H1 (cell line): Measurements from ENCODE around the gene ZBTB43. TPM values are rescaled to one million over a fixed set of nuclear protein-coding genes. Genes with fewer than 3 reads are reported as not detected.

ENCODE experiments used
- CTCF ChIA-PET: fragments of 300-600 bp; sonication (Branson Sonifier 250); formaldehyde crosslinking; loops from one replicate; lab custom pipeline; 2021; ENCODE audit not compliant: partially characterized antibody; lab: Charles Lee
- POLR2A ChIA-PET: fragments of 300-600 bp; sonication (Branson Sonifier 250); formaldehyde crosslinking; loops from one replicate; lab custom pipeline; 2021; ENCODE audit warnings: inconsistent platforms; ENCODE audit not compliant: partially characterized antibody; lab: Charles Lee
- DNase-seq, 2 experiments: peaks; one replicate each; pipeline versions ENCODE4 v3.0.0 to v3.0.0-alpha.2; 2010 to 2022; ENCODE audit warnings: low spot score in 2 of 2, low read depth in 1 of 2, mixed read lengths in 1 of 2
- FAIRE-seq: peaks from 2 replicates; lab custom pipeline; 2011; peaks lifted over from hg19 to GRCh38; lab: Jason Lieb, UNC
- H2AFZ ChIP-seq: 2 replicates; pipeline ENCODE4 v1.8.1; 2012; ENCODE audit warnings: low read length, inconsistent platforms
- H2AK5ac ChIP-seq: 2 replicates; pipeline ENCODE4 v1.6.1; 2013; ENCODE audit warnings: low read depth, low read length
- H2BK120ac ChIP-seq: replicated peaks from 2 replicates; pipeline ENCODE3; 2013; ENCODE audit warnings: low read depth, low read length, inconsistent platforms
- H2BK12ac ChIP-seq: 2 replicates; pipeline ENCODE4 v1.6.1; 2013; ENCODE audit warnings: low read depth, low read length
- H2BK15ac ChIP-seq: 2 replicates; pipeline ENCODE4 v1.6.1; 2013; ENCODE audit warnings: low read length
- H2BK20ac ChIP-seq: 2 replicates; pipeline ENCODE4 v1.6.1; 2013; ENCODE audit warnings: low read length
- H2BK5ac ChIP-seq: 2 replicates; pipeline ENCODE4 v1.6.1; 2013; ENCODE audit warnings: low read depth, low read length
- H3K14ac ChIP-seq: 2 replicates; pipeline ENCODE4 v1.6.1; 2013; ENCODE audit warnings: inconsistent platforms; ENCODE audit not compliant: insufficient read length
- H3K18ac ChIP-seq: 2 replicates; pipeline ENCODE4 v1.6.1; 2013; ENCODE audit warnings: low read length; ENCODE audit errors: extremely low read depth
- H3K23ac ChIP-seq: 2 replicates; pipeline ENCODE4 v1.6.1; 2013; ENCODE audit warnings: inconsistent platforms; ENCODE audit not compliant: insufficient read length
- H3K23me2 ChIP-seq: 2 replicates; pipeline ENCODE4 v1.6.1; 2013; ENCODE audit warnings: low read depth, low read length
- H3K27ac ChIP-seq: 2 replicates; pipeline ENCODE4 v1.6.1; 2011; ENCODE audit warnings: low read depth, low read length, inconsistent platforms
- H3K27me3 ChIP-seq, 4 experiments: replicated peaks in 1 of 4; 1 replicate in 1 of 4; 2 replicates in 3 of 4; pipeline versions ENCODE4 v1.6.1 to v1.8.1; 2011 to 2013; ENCODE audit warnings: low read length in 3 of 4, mild to moderate bottlenecking in 3 of 4, inconsistent platforms in 2 of 4, mixed read lengths in 2 of 4, moderate library complexity in 1 of 4; ENCODE audit not compliant: control insufficient read depth in 3 of 4, insufficient read depth in 3 of 4; ENCODE audit errors: extremely low read depth in 1 of 4
- H3K36me3 ChIP-seq, 4 experiments: 2 replicates each; pipeline versions ENCODE4 v1.6.1 to v1.8.1; 2011 to 2013; ENCODE audit warnings: mild to moderate bottlenecking in 4 of 4, low read length in 3 of 4, moderate library complexity in 2 of 4, control low read depth in 1 of 4, inconsistent platforms in 1 of 4; ENCODE audit not compliant: insufficient read depth in 4 of 4, control insufficient read depth in 2 of 4
- H3K4ac ChIP-seq: replicated peaks from 2 replicates; pipeline ENCODE3; 2013; ENCODE audit warnings: low read length, low read depth, mixed read lengths, inconsistent platforms; ENCODE audit not compliant: insufficient read length
- H3K4me1 ChIP-seq, 4 experiments: replicated peaks in 1 of 4; 1 replicate in 1 of 4; 2 replicates in 3 of 4; pipeline versions ENCODE4 v1.6.1 to v1.8.1; 2011 to 2013; ENCODE audit warnings: low read length in 3 of 4, inconsistent platforms in 2 of 4, mixed read lengths in 1 of 4; ENCODE audit not compliant: insufficient read depth in 4 of 4, control insufficient read depth in 3 of 4
- H3K4me2 ChIP-seq, 2 experiments: 2 replicates each; pipeline versions ENCODE4 v1.6.1 to v1.8.1; 2011 to 2013; ENCODE audit warnings: low read depth in 2 of 2, low read length in 2 of 2, control low read depth in 1 of 2, inconsistent platforms in 1 of 2, mild to moderate bottlenecking in 1 of 2; ENCODE audit not compliant: insufficient read depth in 1 of 2
- H3K4me3 ChIP-seq, 4 experiments: fragments of 200-600, 300-600 bp in 1 of 4; sonication (generic), shearing (Covaris generic), sonication (Bioruptor Twin) in 1 of 4; 2 replicates each; pipeline versions ENCODE4 v1.5.1 to v1.8.1; 2011 to 2016; ENCODE audit warnings: low read length in 4 of 4, low read depth in 3 of 4, control low read depth in 2 of 4, inconsistent platforms in 2 of 4, mild to moderate bottlenecking in 2 of 4, mixed read lengths in 1 of 4, moderate library complexity in 1 of 4; ENCODE audit not compliant: insufficient read depth in 2 of 4; ENCODE audit errors: extremely low read depth in 1 of 4
- H3K56ac ChIP-seq: replicated peaks from 2 replicates; pipeline ENCODE3; 2013; ENCODE audit warnings: low read depth, mild to moderate bottlenecking, mixed read lengths, low read length, inconsistent platforms; ENCODE audit not compliant: insufficient read length
- H3K79me1 ChIP-seq: 2 replicates; pipeline ENCODE4 v1.6.1; 2013; ENCODE audit warnings: low read depth, low read length, control low read depth
- H3K79me2 ChIP-seq, 2 experiments: 2 replicates each; pipeline versions ENCODE4 v1.6.1 to v1.8.1; 2012 to 2013; ENCODE audit warnings: low read length in 2 of 2, mild to moderate bottlenecking in 2 of 2, inconsistent platforms in 1 of 2; ENCODE audit not compliant: insufficient read depth in 2 of 2, control insufficient read depth in 1 of 2
- H3K9ac ChIP-seq, 4 experiments: replicated peaks in 1 of 4; 1 replicate in 1 of 4; 2 replicates in 3 of 4; pipeline versions ENCODE4 v1.6.1 to v1.8.1; 2011 to 2013; ENCODE audit warnings: low read depth in 3 of 4, low read length in 3 of 4, control low read depth in 2 of 4, mild to moderate bottlenecking in 2 of 4, moderate library complexity in 2 of 4, inconsistent platforms in 1 of 4; ENCODE audit errors: extremely low read depth in 1 of 4
- H3K9me3 ChIP-seq, 2 experiments: 2 replicates each; pipeline versions ENCODE4 v1.6.1 to v1.8.1; 2012 to 2013; ENCODE audit warnings: mild to moderate bottlenecking in 2 of 2, moderate library complexity in 2 of 2, control low read depth in 1 of 2, inconsistent platforms in 1 of 2, low read depth in 1 of 2, low read length in 1 of 2, mixed read lengths in 1 of 2; ENCODE audit not compliant: insufficient read depth in 2 of 2
- H4K20me1 ChIP-seq, 2 experiments: replicated peaks in 1 of 2; 2 replicates each; pipeline versions ENCODE3 to v1.8.1; 2011 to 2013; ENCODE audit warnings: inconsistent platforms in 2 of 2, low read length in 2 of 2, mild to moderate bottlenecking in 1 of 2; ENCODE audit not compliant: insufficient read depth in 2 of 2, control insufficient read depth in 1 of 2
- H4K5ac ChIP-seq: 2 replicates; pipeline ENCODE4 v1.6.1; 2013; ENCODE audit warnings: low read length, low read depth, mixed read lengths, inconsistent platforms; ENCODE audit not compliant: insufficient read length
- H4K8ac ChIP-seq: 2 replicates; pipeline ENCODE4 v1.8.0; 2013; ENCODE audit warnings: mild to moderate bottlenecking, moderate library complexity, low read length, inconsistent platforms; ENCODE audit not compliant: insufficient read depth; ENCODE audit errors: extremely low read depth
- H4K91ac ChIP-seq: replicated peaks from 2 replicates; pipeline ENCODE3; 2013; ENCODE audit warnings: low read length, mixed read lengths, inconsistent platforms; ENCODE audit not compliant: insufficient read length
- SIX5 ChIP-seq: IDR thresholded peaks from 2 replicates; pipeline ENCODE4 v1.6.1; 2011; ENCODE audit warnings: mild to moderate bottlenecking, low read depth, low read length
- TCF12 ChIP-seq: IDR thresholded peaks from 2 replicates; pipeline ENCODE4 v1.6.1; 2011; ENCODE audit warnings: low read depth, mild to moderate bottlenecking, low read length
- WGBS, 2 experiments: shearing (Covaris generic) in 1 of 2; methylation state at CpG; one replicate each; pipeline versions ENCODE4 v1.1.6 to v1.1.7; 2013 to 2015; ENCODE audit warnings: low lambda C conversion rate in 2 of 2, mixed read lengths in 2 of 2, inconsistent platforms in 1 of 2, low coverage in 1 of 2, missing lambda C conversion rate in 1 of 2; ENCODE audit not compliant: insufficient replicate concordance in 2 of 2, insufficient coverage in 1 of 2, insufficient read length in 1 of 2; ENCODE audit errors: extremely low coverage in 1 of 2, missing lambda C conversion rate in 1 of 2; 5-methylcytosine and 5-hydroxymethylcytosine counted together
- polyA plus RNA-seq, 7 experiments: library from polyadenylated mRNA; depleted of rRNA in 3 of 7; stranded (reverse) in 5 of 7; unstranded in 2 of 7; fragments of >200 nt in 5 of 7; fragments of 200-250 nt in 2 of 7; gene quantifications; 1 replicate in 5 of 7; 2 replicates in 1 of 7; 4 replicates in 1 of 7; pipeline versions ENCODE4 v1.2.1 to v1.2.3, GENCODE V29; 2011 to 2013; ENCODE audit warnings: missing spikeins in 2 of 7, mixed read lengths in 2 of 7
- total RNA-seq: library from RNA; stranded (reverse); fragmentation: NEBNext Ultra II Directional; extraction: Animal tissue kit (Norgen Biotek cat#: 25700); gene quantifications from 2 replicates; pipeline ENCODE4 v1.2.1, GENCODE V29; 2021

ZBTB43 gene
- total and polyA plus RNA-seq, 2 of the 8 experiments (the other 6 are each of a cell fraction or from before 2014, with no cell fraction given) = 4.1 to 16.7 TPM

GRCh38 chr9:126856326-126856877, 51.6 kb downstream of the ZBTB43 start:
- no peaks in the 10 kb centered on the region; a peak in 3 of 7 replicates for H3K27me3 ChIP-seq
- H2BK5ac ChIP-seq = no peak overlapping the region
- no peak for TF ChIP-seq SIX5
- 0 out of 2 replicates have a peak, but pooled peaks have one; percentile 47 for TF ChIP-seq TCF12
- no peak overlapping the region for H3K9ac ChIP-seq
- no peaks in the 10 kb centered on the region for H3K36me3 ChIP-seq
- peaks cover 0 to 5% (median 2%) of the 10 kb centered on the region in 4 experiments; a peak in 3 of 7 replicates for H3K4me1 ChIP-seq
- no peak overlapping the region; a peak in 2 of 4 replicates for H3K4me2 ChIP-seq
- no peak overlapping the region for H2BK15ac ChIP-seq
- H3K14ac ChIP-seq = no peak overlapping the region
- H3K27ac ChIP-seq = no peak overlapping the region
- FAIRE-seq (no peak), DNase-seq (no peak)
- no peak overlapping the region for H4K5ac ChIP-seq
- no peak overlapping the region for H3K18ac ChIP-seq
- no peaks in the 10 kb centered on the region for H3K9me3 ChIP-seq
- no peak overlapping the region for H3K23ac ChIP-seq
- no peak overlapping the region for H4K8ac ChIP-seq
- no peak overlapping the region for H3K56ac ChIP-seq
- H2BK120ac ChIP-seq = no peak overlapping the region
- H3K79me2 ChIP-seq = peaks cover 0 to 3% of the 10 kb centered on the region in 2 experiments; a peak in 2 of 4 replicates
- H3K4ac ChIP-seq = no peak overlapping the region
- no peak overlapping the region for H2AFZ ChIP-seq
- H2BK12ac ChIP-seq = no peak overlapping the region
- H3K23me2 ChIP-seq = peaks cover 4% of the 10 kb centered on the region; the same call in 1 of the 2 replicates
- CTCF ChIA-PET = interaction anchor here (1.2 kb wide), 1 partner anchor 358 kb away, joined by 3 read pairs; no protein-coding TSS in a partner anchor
- POLR2A ChIA-PET = interaction anchor here (0.5 to 0.6 kb wide), 2 partner anchors 45 to 69 kb away, joined by 3 read pairs; no protein-coding TSS in a partner anchor
- whole genome bisulfite sequencing, 2 experiments = 52% methylated on average over 4 of the region's 6 CpGs; no CpG with 5 or more reads in 1 of the 2 experiments
- H3K4me3 ChIP-seq = no peak overlapping the region
- no peaks in the 10 kb centered on the region for H3K79me1 ChIP-seq
- no peaks in the 10 kb centered on the region for H4K20me1 ChIP-seq
- no peak overlapping the region for H2AK5ac ChIP-seq
- no peak overlapping the region for H2BK20ac ChIP-seq
- H4K91ac ChIP-seq = no peak overlapping the region
